ENCODE measurements around the gene SHISA4. TPM values are rescaled to one million over a fixed set of nuclear protein-coding genes. Genes with fewer than 3 reads are reported as not detected.
"Not testable (repeated sequence)": the region's sequence is repeated elsewhere in the genome, so short reads cannot be mapped to it uniquely, and the experiment has no call there.

Gene SHISA4
- total RNA-seq, 1 donor from 2014 or later, result 10.1 TPM

GRCh38 chr1:201900476-201900875, 11.8 kb downstream of the SHISA4 start:
- H3K9me3 Mint-ChIP-seq (ENCODE audit: unreplicated experiment), result peaks cover 3% of the 10 kb centered on the region
- Histone ChIP-seq H2AFZ (ENCODE audit: low read depth, low read length) (no peak overlapping the region), H3K4me2 (ENCODE audit: low read length) (no peak overlapping the region), H3K79me2 (ENCODE audit: insufficient read depth, low read length) (no peaks in the 10 kb centered on the region), H3K4me3 (ENCODE audit: insufficient read depth, low read depth, low read length) (no peak overlapping the region), H3K27ac (ENCODE audit: low read depth, low read length) (no peak overlapping the region), H3K4me1 (ENCODE audit: insufficient read depth, low read length) (peaks cover 37% of the 10 kb centered on the region), H3K27me3 (ENCODE audit: insufficient read depth, low read length) (no peaks in the 10 kb centered on the region), H4K20me1 (ENCODE audit: insufficient read depth, low read length) (no peaks in the 10 kb centered on the region), H3K9ac (ENCODE audit: low read length) (no peak overlapping the region), H3K9me3 (ENCODE audit: insufficient read depth, low read depth, low read length) (no peaks in the 10 kb centered on the region), H3K36me3 (ENCODE audit: insufficient read depth, low read length) (no peaks in the 10 kb centered on the region)
- H3K4me3 Mint-ChIP-seq (ENCODE audit: unreplicated experiment), result no peak overlapping the region
- TF ChIP-seq, protein P1, sequence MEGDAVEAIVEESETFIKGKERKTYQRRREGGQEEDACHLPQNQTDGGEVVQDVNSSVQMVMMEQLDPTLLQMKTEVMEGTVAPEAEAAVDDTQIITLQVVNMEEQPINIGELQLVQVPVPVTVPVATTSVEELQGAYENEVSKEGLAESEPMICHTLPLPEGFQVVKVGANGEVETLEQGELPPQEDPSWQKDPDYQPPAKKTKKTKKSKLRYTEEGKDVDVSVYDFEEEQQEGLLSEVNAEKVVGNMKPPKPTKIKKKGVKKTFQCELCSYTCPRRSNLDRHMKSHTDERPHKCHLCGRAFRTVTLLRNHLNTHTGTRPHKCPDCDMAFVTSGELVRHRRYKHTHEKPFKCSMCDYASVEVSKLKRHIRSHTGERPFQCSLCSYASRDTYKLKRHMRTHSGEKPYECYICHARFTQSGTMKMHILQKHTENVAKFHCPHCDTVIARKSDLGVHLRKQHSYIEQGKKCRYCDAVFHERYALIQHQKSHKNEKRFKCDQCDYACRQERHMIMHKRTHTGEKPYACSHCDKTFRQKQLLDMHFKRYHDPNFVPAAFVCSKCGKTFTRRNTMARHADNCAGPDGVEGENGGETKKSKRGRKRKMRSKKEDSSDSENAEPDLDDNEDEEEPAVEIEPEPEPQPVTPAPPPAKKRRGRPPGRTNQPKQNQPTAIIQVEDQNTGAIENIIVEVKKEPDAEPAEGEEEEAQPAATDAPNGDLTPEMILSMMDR (IDR thresholded peaks at IDR 0.05; ENCODE audit: insufficient read depth, low read depth, low read length), result no peak
- TF ChIP-seq EZH2 (IDR thresholded peaks at IDR 0.05; ENCODE audit: insufficient read depth, low read length), result no peak
- peaks cover 34% of the 10 kb centered on the region for H3K4me1 Mint-ChIP-seq (ENCODE audit: low read depth, unreplicated experiment)
- no peak for DNase-seq (ENCODE audit: low read depth)
- no peak for FAIRE-seq
- H3K27me3 Mint-ChIP-seq (ENCODE audit: low read depth, unreplicated experiment), result peaks cover 9% of the 10 kb centered on the region
- peaks cover 32% of the 10 kb centered on the region for H3K36me3 Mint-ChIP-seq (ENCODE audit: low read depth, unreplicated experiment)
- H3K27ac Mint-ChIP-seq (ENCODE audit: unreplicated experiment), result no peak overlapping the region

DNA sequence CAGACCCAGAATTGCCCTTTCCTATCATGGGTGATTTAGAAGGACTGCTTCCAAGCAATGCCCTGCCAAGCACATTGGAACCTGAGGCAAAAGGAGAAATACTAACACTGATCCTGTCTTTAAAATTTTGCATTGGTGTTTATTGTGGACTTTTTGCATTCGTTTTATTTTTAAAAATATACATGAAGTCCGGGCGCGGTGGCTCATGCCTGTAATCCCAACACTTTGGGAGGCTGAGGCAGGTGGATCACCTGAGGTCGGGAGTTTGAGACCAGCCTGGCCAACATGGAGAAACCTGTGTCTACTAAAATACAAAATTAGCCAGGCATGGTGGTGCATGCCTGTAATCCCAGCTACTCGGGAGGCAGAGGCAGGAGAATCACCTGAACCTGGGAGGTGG, 12.3 kb downstream of the SHISA4 start:
- H3K79me2 ChIP-seq (ENCODE audit: insufficient read depth, low read length); H3K27ac Mint-ChIP-seq (ENCODE audit: unreplicated experiment); H3K27me3 Mint-ChIP-seq (ENCODE audit: low read depth, unreplicated experiment); H3K9me3 ChIP-seq (ENCODE audit: insufficient read depth, low read depth, low read length); H4K20me1 ChIP-seq (ENCODE audit: insufficient read depth, low read length); H3K9me3 Mint-ChIP-seq (ENCODE audit: unreplicated experiment); FAIRE-seq; DNase-seq (ENCODE audit: low read depth); H3K27ac ChIP-seq (ENCODE audit: low read depth, low read length); H2AFZ ChIP-seq (ENCODE audit: low read depth, low read length); H3K4me3 ChIP-seq (ENCODE audit: insufficient read depth, low read depth, low read length); H3K27me3 ChIP-seq (ENCODE audit: insufficient read depth, low read length); H3K9ac ChIP-seq (ENCODE audit: low read length); H3K36me3 ChIP-seq (ENCODE audit: insufficient read depth, low read length); H3K4me3 Mint-ChIP-seq (ENCODE audit: unreplicated experiment); H3K4me2 ChIP-seq (ENCODE audit: low read length): not testable (repeated sequence)
- H3K4me1 Mint-ChIP-seq (ENCODE audit: low read depth, unreplicated experiment), result peaks cover 35% of the 10 kb centered on the region
- peaks cover 39% of the 10 kb centered on the region for H3K4me1 ChIP-seq (ENCODE audit: insufficient read depth, low read length)
- peaks cover 29% of the 10 kb centered on the region for H3K36me3 Mint-ChIP-seq (ENCODE audit: low read depth, unreplicated experiment)

GRCh38 chr1:201902198-201902597, 13.5 kb downstream of the SHISA4 start:
- Mint-ChIP-seq H3K4me1 (ENCODE audit: low read depth, unreplicated experiment) (peaks cover 36% of the 10 kb centered on the region), H3K36me3 (ENCODE audit: low read depth, unreplicated experiment) (peaks cover 27% of the 10 kb centered on the region), H3K4me3 (ENCODE audit: unreplicated experiment) (no peak overlapping the region), H3K9me3 (ENCODE audit: unreplicated experiment) (peaks cover 3% of the 10 kb centered on the region), H3K27ac (ENCODE audit: unreplicated experiment) (peak overlapping the region; percentile 20), H3K27me3 (ENCODE audit: low read depth, unreplicated experiment) (peaks cover 9% of the 10 kb centered on the region)
- Histone ChIP-seq H3K27me3 (ENCODE audit: insufficient read depth, low read length) (no peaks in the 10 kb centered on the region), H3K9me3 (ENCODE audit: insufficient read depth, low read depth, low read length) (no peaks in the 10 kb centered on the region), H3K4me1 (ENCODE audit: insufficient read depth, low read length) (peaks cover 34% of the 10 kb centered on the region), H3K9ac (ENCODE audit: low read length) (no peak overlapping the region), H3K79me2 (ENCODE audit: insufficient read depth, low read length) (no peaks in the 10 kb centered on the region), H4K20me1 (ENCODE audit: insufficient read depth, low read length) (no peaks in the 10 kb centered on the region), H3K4me3 (ENCODE audit: insufficient read depth, low read depth, low read length) (no peak overlapping the region), H3K27ac (ENCODE audit: low read depth, low read length) (no peak overlapping the region), H3K4me2 (ENCODE audit: low read length) (no peak overlapping the region), H2AFZ (ENCODE audit: low read depth, low read length) (no peak overlapping the region), H3K36me3 (ENCODE audit: insufficient read depth, low read length) (no peaks in the 10 kb centered on the region)
- FAIRE-seq (no peak), DNase-seq (ENCODE audit: low read depth) (peak; percentile 39)
- no peak for TF ChIP-seq EZH2 (IDR thresholded peaks at IDR 0.05; ENCODE audit: insufficient read depth, low read length)
- TF ChIP-seq, protein P1 (IDR thresholded peaks at IDR 0.05; ENCODE audit: insufficient read depth, low read depth, low read length), result no peak
